Trophoblast cell (in vitro differentiated cells and primary cell): ENCODE data around the gene SLC25A52.

ENCODE experiments used
- DNase-seq, 2 donors: peaks; one replicate each; pipeline ENCODE4 v3.0.0-alpha.2; 2016
- H2AFZ ChIP-seq: 2 replicates; pipeline ENCODE4 v1.6.1; 2013; ENCODE audit warnings: low read length, moderate library complexity, mild to moderate bottlenecking; ENCODE audit not compliant: insufficient read depth, poor library complexity
- H2AK5ac ChIP-seq: 2 replicates; pipeline ENCODE4 v1.6.1; 2013; ENCODE audit warnings: mild to moderate bottlenecking, low read length
- H2BK120ac ChIP-seq: 2 replicates; pipeline ENCODE4 v1.6.1; 2013; ENCODE audit warnings: low read length, mild to moderate bottlenecking, moderate library complexity; ENCODE audit not compliant: insufficient read depth, poor library complexity
- H2BK12ac ChIP-seq: 2 replicates; pipeline ENCODE4 v1.6.1; 2013; ENCODE audit warnings: mild to moderate bottlenecking, low read length, moderate library complexity
- H2BK5ac ChIP-seq: 2 replicates; pipeline ENCODE4 v1.6.1; 2013; ENCODE audit warnings: low read length, low read depth, moderate library complexity, mild to moderate bottlenecking; ENCODE audit not compliant: poor library complexity
- H3K14ac ChIP-seq: 2 replicates; pipeline ENCODE4 v1.6.1; 2013; ENCODE audit warnings: mild to moderate bottlenecking, low read length
- H3K18ac ChIP-seq: 2 replicates; pipeline ENCODE4 v1.6.1; 2013; ENCODE audit warnings: mild to moderate bottlenecking, low read length
- H3K23ac ChIP-seq: 2 replicates; pipeline ENCODE4 v1.6.1; 2013; ENCODE audit warnings: low read length
- H3K27ac ChIP-seq: 2 replicates; pipeline ENCODE4 v1.5.1; 2013; ENCODE audit warnings: low read depth, mild to moderate bottlenecking, inconsistent platforms, low read length, moderate library complexity
- H3K27me3 ChIP-seq: 2 replicates; pipeline ENCODE4 v1.6.1; 2013; ENCODE audit warnings: inconsistent platforms, mild to moderate bottlenecking, low read length, moderate library complexity; ENCODE audit not compliant: insufficient read depth
- H3K36me3 ChIP-seq, 2 experiments: 1 replicate in 1 of 2; 2 replicates in 1 of 2; pipeline ENCODE4 v1.6.1; 2013; ENCODE audit warnings: low read length in 2 of 2, mild to moderate bottlenecking in 2 of 2, moderate library complexity in 1 of 2; ENCODE audit not compliant: insufficient read depth in 2 of 2, control insufficient read depth in 1 of 2
- H3K4ac ChIP-seq: 2 replicates; pipeline ENCODE4 v1.6.1; 2013; ENCODE audit warnings: low read depth, mild to moderate bottlenecking, low read length, moderate library complexity
- H3K4me1 ChIP-seq, 2 experiments: 1 replicate in 1 of 2; 2 replicates in 1 of 2; pipeline ENCODE4 v1.6.1; 2013; ENCODE audit warnings: low read length in 2 of 2, mild to moderate bottlenecking in 2 of 2, moderate library complexity in 1 of 2; ENCODE audit not compliant: insufficient read depth in 2 of 2, control insufficient read depth in 1 of 2
- H3K4me2 ChIP-seq: 2 replicates; pipeline ENCODE4 v1.6.1; 2013; ENCODE audit warnings: inconsistent platforms, mild to moderate bottlenecking, low read length, moderate library complexity
- H3K4me3 ChIP-seq: 2 replicates; pipeline ENCODE4 v1.5.1; 2013; ENCODE audit warnings: mild to moderate bottlenecking, low read depth, low read length, inconsistent platforms
- H3K79me1 ChIP-seq: one replicate; pipeline ENCODE4 v1.6.1; 2013; ENCODE audit warnings: low read length
- H3K79me2 ChIP-seq: 2 replicates; pipeline ENCODE4 v1.6.1; 2013; ENCODE audit warnings: low read length, mild to moderate bottlenecking; ENCODE audit not compliant: control insufficient read depth, insufficient read depth, poor library complexity
- H3K9ac ChIP-seq: 2 replicates; pipeline ENCODE4 v1.6.1; 2013; ENCODE audit warnings: mild to moderate bottlenecking, low read length
- H3K9me3 ChIP-seq: 2 replicates; pipeline ENCODE4 v1.6.1; 2013; ENCODE audit warnings: low read depth, mild to moderate bottlenecking, control low read depth, inconsistent platforms, low read length; ENCODE audit not compliant: insufficient read depth
- H4K12ac ChIP-seq: 2 replicates; pipeline ENCODE4 v1.6.1; 2013; ENCODE audit warnings: low read depth, mild to moderate bottlenecking, low read length, moderate library complexity
- H4K8ac ChIP-seq: 2 replicates; pipeline ENCODE4 v1.6.1; 2013; ENCODE audit warnings: low read depth, mild to moderate bottlenecking, low read length, moderate library complexity
- H4K91ac ChIP-seq: one replicate; pipeline ENCODE4 v1.6.1; 2013; ENCODE audit warnings: low read depth, mild to moderate bottlenecking, low read length, moderate library complexity
- WGBS: extraction: QIAGEN DNeasy Blood & Tissue Kit; methylation state at CpG from one replicate; pipeline ENCODE4 v1.1.7; 2013; ENCODE audit warnings: missing lambda C conversion rate; ENCODE audit not compliant: insufficient read length, insufficient coverage; ENCODE audit errors: extremely low coverage; 5-methylcytosine and 5-hydroxymethylcytosine counted together

SLC25A52 gene

GRCh38 chr18:31711365-31712172 lies 49.1 kb downstream of the SLC25A52 start:
- H2AFZ ChIP-seq: no peak overlapping the region
- no peak overlapping the region for H3K27ac ChIP-seq
- H3K4me1 ChIP-seq: no peaks in the 10 kb centered on the region
- no peak overlapping the region for H4K91ac ChIP-seq
- H4K12ac ChIP-seq: no peak overlapping the region
- H2BK5ac ChIP-seq: no peak overlapping the region
- H3K36me3 ChIP-seq: no peaks in the 10 kb centered on the region
- no peak overlapping the region for H3K14ac ChIP-seq
- H4K8ac ChIP-seq: no peak overlapping the region
- H3K27me3 ChIP-seq: no peaks in the 10 kb centered on the region
- H2BK12ac ChIP-seq: no peak overlapping the region
- H3K79me1 ChIP-seq: peaks cover 4% of the 10 kb centered on the region
- H3K9me3 ChIP-seq: no peaks in the 10 kb centered on the region
- H3K9ac ChIP-seq: no peak overlapping the region
- H3K23ac ChIP-seq: no peak overlapping the region
- H2BK120ac ChIP-seq: no peak overlapping the region
- H3K4me3 ChIP-seq: no peak overlapping the region
- H3K4ac ChIP-seq: no peak overlapping the region
- WGBS: no CpG with 5 or more reads among the region's 3 CpGs
- no peaks in the 10 kb centered on the region for H3K79me2 ChIP-seq
- DNase-seq: no peak
- H3K4me2 ChIP-seq: no peak overlapping the region
- H3K18ac ChIP-seq: no peak overlapping the region
- H2AK5ac ChIP-seq: no peak overlapping the region

GRCh38 chr18:31710826-31711225 lies 49.9 kb downstream of the SLC25A52 start:
- no peaks in the 10 kb centered on the region for H3K27me3 ChIP-seq
- no peak overlapping the region for H3K4me2 ChIP-seq
- H3K79me1 ChIP-seq: peaks cover 4% of the 10 kb centered on the region
- no peaks in the 10 kb centered on the region for H3K79me2 ChIP-seq
- H4K8ac ChIP-seq: no peak overlapping the region
- H4K91ac ChIP-seq: no peak overlapping the region
- H2AK5ac ChIP-seq: no peak overlapping the region
- no peak overlapping the region for H2BK5ac ChIP-seq
- H3K4me3 ChIP-seq: no peak overlapping the region
- H3K9me3 ChIP-seq: no peaks in the 10 kb centered on the region
- WGBS: no CpG with 5 or more reads among the region's 3 CpGs
- no peaks in the 10 kb centered on the region for H3K4me1 ChIP-seq
- no peak overlapping the region for H2BK120ac ChIP-seq
- no peak overlapping the region for H4K12ac ChIP-seq
- H2AFZ ChIP-seq: no peak overlapping the region
- H3K9ac ChIP-seq: no peak overlapping the region
- no peak overlapping the region for H3K18ac ChIP-seq
- DNase-seq: no peak
- H3K14ac ChIP-seq: no peak overlapping the region
- no peaks in the 10 kb centered on the region for H3K36me3 ChIP-seq
- no peak overlapping the region for H3K4ac ChIP-seq
- H3K23ac ChIP-seq: no peak overlapping the region
- H2BK12ac ChIP-seq: no peak overlapping the region
- H3K27ac ChIP-seq: no peak overlapping the region
